ENCODE results near the gene RUNX2.

RUNX2 gene

GRCh38 chr6:45712786-45713185 is 384.7 kb downstream of the RUNX2 start:
- no peak for DNase-seq (ENCODE audit: insufficient read length, low spot score)
- no peak for FAIRE-seq
